ENCODE measurements around the gene ZMYND8.

Gene ZMYND8

GRCh38 chr20:47210470-47210869 lies 146.0 kb downstream of the ZMYND8 start:
- no peak for TF ChIP-seq CTCF (IDR thresholded peaks at IDR 0.05)

GRCh38 chr20:47209982-47210381 lies 146.5 kb downstream of the ZMYND8 start:
- no peak for TF ChIP-seq CTCF (IDR thresholded peaks at IDR 0.05)

- no peak for TF ChIP-seq CTCF (IDR thresholded peaks at IDR 0.05)
Observed at GRCh38 chr20:47208534-47209174, 147.8 kb downstream of the ZMYND8 start.

GRCh38 chr20:47206962-47207641 lies 149.4 kb downstream of the ZMYND8 start:
- no peak for TF ChIP-seq CTCF (IDR thresholded peaks at IDR 0.05)

GRCh38 chr20:47205577-47206123 lies 150.8 kb downstream of the ZMYND8 start:
- TF ChIP-seq CTCF (IDR thresholded peaks at IDR 0.05), result peak; percentile 90

GRCh38 chr20:47204008-47204849 lies 152.3 kb downstream of the ZMYND8 start:
- no peak for TF ChIP-seq CTCF (IDR thresholded peaks at IDR 0.05)
